ENCODE measurements around the gene HUS1.

Gene HUS1

DNA sequence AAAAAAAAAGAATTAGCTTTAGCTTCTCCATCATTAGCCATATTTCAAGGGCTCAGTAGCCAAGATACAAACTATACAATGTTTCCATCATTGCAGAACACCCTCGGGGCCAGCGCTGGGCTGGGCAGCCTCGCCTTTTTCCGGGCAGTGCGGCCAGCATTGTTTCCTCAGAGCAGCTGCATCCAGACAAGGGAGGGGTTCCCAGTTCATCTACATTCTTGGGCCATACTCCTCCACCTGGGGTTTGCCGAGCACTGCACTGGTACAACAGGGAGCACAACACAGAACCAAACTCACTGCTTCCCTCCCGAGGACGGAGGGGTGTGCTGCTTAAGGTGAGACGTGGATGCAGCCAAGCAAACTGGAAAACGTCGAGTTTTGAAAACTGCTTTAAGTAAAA lies 28.7 kb downstream of the HUS1 start:
- H3K27ac ChIP-seq, result no peak overlapping the region; the same call in 1 of the 2 replicates
- no peak for TF ChIP-seq ZFX (IDR thresholded peaks at IDR 0.05)
- TF ChIP-seq, protein P1, sequence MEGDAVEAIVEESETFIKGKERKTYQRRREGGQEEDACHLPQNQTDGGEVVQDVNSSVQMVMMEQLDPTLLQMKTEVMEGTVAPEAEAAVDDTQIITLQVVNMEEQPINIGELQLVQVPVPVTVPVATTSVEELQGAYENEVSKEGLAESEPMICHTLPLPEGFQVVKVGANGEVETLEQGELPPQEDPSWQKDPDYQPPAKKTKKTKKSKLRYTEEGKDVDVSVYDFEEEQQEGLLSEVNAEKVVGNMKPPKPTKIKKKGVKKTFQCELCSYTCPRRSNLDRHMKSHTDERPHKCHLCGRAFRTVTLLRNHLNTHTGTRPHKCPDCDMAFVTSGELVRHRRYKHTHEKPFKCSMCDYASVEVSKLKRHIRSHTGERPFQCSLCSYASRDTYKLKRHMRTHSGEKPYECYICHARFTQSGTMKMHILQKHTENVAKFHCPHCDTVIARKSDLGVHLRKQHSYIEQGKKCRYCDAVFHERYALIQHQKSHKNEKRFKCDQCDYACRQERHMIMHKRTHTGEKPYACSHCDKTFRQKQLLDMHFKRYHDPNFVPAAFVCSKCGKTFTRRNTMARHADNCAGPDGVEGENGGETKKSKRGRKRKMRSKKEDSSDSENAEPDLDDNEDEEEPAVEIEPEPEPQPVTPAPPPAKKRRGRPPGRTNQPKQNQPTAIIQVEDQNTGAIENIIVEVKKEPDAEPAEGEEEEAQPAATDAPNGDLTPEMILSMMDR (conservative IDR thresholded peaks at IDR 0.05), result no peak

DNA sequence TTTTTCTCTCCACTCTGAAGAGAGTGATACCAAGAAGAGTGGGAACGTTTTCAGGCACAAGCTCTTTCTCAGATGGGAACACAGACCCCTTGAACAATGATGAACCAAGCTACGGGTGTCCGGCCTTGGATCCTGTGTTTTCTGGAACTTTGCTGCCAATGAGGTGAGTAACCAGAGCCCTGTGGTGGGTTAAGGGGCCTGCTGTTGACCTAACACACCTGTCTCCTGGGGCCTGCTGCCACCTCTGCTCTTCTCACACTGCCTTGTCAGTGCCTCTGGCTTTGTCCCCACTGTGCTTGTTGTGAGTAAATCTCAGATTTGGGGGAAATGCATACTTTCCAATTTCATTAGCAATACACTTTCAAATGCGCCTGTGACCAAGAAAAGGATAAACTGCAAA lies 29.7 kb downstream of the HUS1 start:
- TF ChIP-seq, protein P1 (conservative IDR thresholded peaks at IDR 0.05), result no peak
- no peak for TF ChIP-seq ZFX (IDR thresholded peaks at IDR 0.05)
- no peak overlapping the region for H3K27ac ChIP-seq

DNA sequence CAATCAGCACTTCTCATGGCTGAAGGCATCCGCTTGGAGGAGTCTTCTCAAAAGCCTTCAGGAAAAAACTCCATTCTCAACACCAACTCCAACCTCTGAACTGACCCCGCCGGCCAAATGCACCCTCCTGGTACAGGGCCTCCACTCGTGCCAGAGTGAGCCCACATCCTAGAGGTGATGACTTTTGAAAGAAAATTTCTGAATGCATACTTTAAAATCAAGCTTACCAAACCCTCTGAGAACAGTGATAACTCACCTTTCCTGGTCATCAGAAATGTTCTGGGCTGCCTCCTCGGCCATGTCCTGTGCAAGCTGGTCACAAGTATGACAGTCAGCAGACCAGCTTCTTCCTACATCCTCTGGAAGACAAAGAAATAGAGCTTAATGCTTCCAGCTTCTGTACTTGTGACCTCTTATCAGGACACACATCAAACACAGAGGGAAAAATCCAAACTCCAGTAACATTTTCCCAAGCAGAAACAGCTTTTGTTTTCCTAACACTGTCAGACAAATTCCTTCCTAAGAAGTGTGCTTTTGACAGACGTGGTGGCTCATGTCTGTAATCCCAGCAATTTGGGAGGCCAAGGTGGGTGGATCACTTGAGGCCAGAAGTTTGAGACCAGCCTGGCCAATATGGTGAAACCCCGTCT lies 31.1 kb downstream of the HUS1 start, which contains the start of gene PKD1L1:
Gene PKD1L1 (minus strand): TSS at position 326 of the 650 bp plus-strand sequence. CDS start 26 bp downstream, at position 300.
- no peak for TF ChIP-seq ZFX (IDR thresholded peaks at IDR 0.05)
- TF ChIP-seq, protein P1 (conservative IDR thresholded peaks at IDR 0.05), result no peak
- H3K27ac ChIP-seq, result no peak within 1 kb of the TSS

DNA sequence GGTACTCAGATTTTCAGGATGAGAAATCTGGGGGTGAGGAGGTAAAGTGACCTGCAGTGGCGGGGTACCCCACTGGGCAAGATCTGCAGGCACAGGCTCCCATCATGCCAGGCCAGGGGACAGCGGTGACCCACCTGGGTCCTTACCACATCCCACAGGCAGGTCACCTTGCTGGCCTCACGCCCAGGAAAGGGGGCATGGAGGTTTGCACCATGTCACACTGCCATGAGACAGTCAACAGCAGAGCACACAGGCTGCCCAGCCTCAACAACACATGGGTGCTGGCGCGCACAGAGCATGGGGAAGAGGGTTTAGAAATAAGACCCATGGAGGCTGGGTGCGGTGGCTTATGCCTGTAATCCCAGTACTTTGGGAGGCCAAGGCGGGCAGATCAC lies 32.1 kb downstream of the HUS1 start:
- H3K27ac ChIP-seq, result no peak overlapping the region
- no peak for TF ChIP-seq ZFX (IDR thresholded peaks at IDR 0.05)
- TF ChIP-seq, protein P1 (conservative IDR thresholded peaks at IDR 0.05), result no peak

DNA sequence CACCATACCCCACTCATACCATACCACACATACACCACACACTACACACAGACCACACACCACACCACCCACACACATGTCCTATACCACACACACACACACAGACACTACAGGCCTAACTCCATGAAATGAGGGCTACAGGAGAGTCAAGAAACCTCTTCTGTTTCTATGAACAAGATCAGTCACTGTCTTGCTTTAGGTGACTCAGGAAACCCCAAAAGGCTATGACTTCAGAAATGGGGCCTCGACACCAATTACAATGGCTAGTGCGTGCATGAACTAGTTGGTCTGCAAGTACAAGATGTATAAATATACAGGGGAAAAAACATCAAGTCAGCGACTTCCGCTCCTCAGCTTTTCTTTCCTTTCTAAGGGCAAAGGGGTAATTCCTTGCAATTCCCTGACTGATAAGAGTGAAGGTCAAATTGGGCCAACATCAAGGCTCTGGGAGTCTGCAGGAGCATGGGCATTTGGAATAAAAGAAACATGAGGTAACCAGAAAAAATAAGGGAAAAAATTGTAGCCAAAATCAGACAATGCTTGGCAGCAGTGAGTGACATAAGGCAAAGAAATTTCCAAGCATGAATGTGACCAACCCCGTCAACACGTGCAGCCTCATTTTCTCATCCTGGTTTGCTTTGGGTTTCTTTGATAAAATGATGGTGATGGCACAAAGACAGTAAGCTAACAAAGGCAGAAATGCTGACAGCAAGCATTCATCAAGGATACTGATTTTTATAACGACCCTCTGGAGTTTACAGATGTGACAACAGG lies 32.6 kb downstream of the HUS1 start:
- no peak overlapping the region for H3K27ac ChIP-seq
- TF ChIP-seq, protein P1 (conservative IDR thresholded peaks at IDR 0.05), result no peak
- no peak for TF ChIP-seq ZFX (IDR thresholded peaks at IDR 0.05)

DNA sequence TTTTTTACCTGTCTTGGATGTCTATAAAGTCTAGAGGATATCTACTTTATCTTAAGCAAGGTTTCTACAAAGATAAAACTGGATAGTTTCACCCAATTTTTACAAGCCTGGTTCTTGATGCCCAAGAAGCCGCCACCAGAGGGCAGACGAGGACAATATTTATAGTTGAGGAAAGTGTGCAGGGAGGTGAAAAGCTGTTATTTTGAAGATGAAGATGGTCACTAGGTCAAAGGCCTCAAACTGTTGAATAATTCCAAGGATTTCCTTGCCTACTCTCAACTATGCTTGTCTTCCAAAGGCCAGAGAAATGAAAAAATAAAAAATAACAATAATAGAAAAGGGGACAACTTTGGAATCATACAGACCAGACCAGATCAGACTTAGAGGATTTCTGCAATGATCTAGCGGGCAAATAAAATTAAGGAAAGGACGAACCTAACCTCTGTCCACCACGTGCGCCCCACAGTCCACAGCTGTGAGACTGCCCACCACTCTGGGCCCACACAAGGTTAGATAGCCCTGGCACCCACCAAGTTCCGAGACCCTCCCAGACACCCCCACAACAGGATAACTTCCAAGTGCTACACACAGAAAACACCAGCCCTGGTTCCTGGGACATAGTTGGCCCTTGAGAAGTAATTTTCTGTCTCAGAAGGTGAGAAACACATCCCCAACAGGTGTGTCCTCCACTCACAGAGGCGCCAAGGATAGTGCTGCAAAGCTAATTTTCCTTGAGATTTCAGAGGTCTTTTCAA lies 34.0 kb downstream of the HUS1 start:
- H3K27ac ChIP-seq, result no peak overlapping the region
- TF ChIP-seq, protein P1 (conservative IDR thresholded peaks at IDR 0.05), result peak; percentile 84
- TF ChIP-seq ZFX (IDR thresholded peaks at IDR 0.05), result no peak
